ENCODE measurements around the gene NUDT16L1.
"Not testable (repeated sequence)": the region's sequence is repeated elsewhere in the genome, so short reads cannot be mapped to it uniquely, and the experiment has no call there.

The NUDT16L1 gene

DNA sequence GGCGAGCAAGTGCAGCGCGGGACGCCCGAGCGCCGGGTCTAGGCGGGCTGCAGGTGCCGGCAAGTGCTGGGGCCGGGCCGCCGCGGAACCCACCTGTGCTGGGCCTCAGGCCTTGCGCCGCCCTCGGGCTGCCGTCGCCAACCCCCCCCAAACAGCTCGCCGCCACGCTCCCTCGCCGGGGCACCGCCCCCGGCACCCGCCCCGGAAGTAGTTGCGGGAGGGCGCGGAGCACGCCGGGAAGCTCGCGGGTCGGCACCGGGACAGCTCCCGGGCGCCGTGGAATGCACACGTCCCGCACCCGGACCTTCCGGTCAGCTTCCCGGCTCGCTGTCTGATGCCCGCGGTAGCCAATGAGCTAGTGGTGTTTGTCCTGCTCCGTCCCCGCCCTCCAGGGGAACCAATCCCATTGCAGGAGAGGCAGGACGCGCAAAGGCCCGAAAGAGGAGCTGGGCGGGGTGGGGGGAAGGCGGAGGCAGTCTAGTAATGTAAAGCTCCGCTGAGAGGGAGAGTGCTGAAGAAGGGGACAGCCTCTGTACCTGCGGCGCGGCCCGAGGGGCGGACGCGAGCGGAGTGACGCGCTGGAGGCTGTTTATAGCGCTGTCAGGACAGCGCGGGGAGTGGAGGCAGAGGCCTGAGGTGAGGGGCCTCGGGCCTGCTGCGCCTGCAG, 40.8 kb downstream of the NUDT16L1 start, which contains the start of the genes ANKS3 and DNAAF8:
ANKS3 (minus strand) TSS at position 209 of the 667 bp plus-strand sequence. CDS start 4,122 bp downstream, outside the sequence.
DNAAF8 (plus strand) TSS at position 475 of the 667 bp plus-strand sequence. CDS start 1,978 bp downstream, outside the sequence.
- POLR2A ChIA-PET, result interaction anchor here (1.2 kb wide), 1 partner anchor 9 kb away, joined by 6 read pairs; no protein-coding TSS in a partner anchor

DNA sequence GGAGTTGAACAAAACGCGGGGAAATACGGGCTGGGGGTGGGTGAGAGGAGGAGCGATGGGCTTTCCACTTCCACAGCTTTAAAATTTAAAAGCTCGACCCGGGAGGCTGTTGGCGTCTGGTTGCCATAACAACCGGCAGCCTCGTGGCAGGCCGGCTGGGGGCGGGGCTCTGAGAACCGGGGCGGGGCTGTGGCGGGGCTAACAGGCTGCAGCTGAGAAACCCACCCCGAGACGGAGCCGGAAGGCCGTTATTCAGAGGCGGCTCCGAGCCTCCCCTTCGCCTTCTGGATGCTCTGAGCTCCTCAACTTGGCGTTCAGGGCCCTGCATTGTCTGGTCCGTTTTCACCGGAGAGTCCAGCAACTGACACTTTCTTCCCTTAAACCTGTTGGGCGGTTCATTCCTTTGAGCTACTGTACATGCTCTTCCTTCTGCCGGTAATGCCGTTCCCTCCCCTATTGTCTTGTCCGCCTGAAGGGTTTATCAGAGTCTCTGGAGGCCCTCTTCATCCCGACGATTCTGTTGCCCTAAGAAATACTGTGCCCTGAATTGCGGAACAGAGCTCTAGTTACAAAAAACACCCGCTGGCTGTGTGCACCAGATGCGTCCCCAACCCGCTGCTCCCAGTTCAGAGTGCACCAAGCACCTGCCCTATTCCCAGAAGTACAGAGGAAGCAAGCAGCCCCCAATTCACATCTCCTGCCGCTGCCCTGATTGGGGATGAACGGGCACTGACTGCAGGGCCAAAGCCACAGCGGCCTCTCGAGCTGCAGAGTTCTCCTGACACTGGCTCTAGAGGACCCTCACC, 41.6 kb downstream of the NUDT16L1 start:
- H3K27me3 ChIP-seq (replicated peaks in 2 of 5; ENCODE audit: control insufficient read depth in 4 of 5, insufficient read depth in 5 of 5, low read length in 4 of 5), result no peaks in the 10 kb centered on the region
- H3K4me3 ChIP-seq (ENCODE audit: control insufficient read depth in 1 of 7, extremely low read depth in 1 of 7, insufficient read depth in 4 of 7, low read depth in 2 of 7, low read length in 6 of 7), result peak overlapping the region; percentile 67 to 97 (median 94)
- peaks cover 3 to 20% (median 14%) of the 10 kb centered on the region in 4 experiments for H3K4me1 ChIP-seq (ENCODE audit: control extremely low read depth in 1 of 4, control insufficient read depth in 4 of 4, insufficient read depth in 4 of 4, low read length in 3 of 4)
- peaks cover 0 to 12% (median 2%) of the 10 kb centered on the region in 4 experiments for H3K36me3 ChIP-seq (ENCODE audit: control insufficient read depth in 4 of 4, insufficient read depth in 4 of 4, low read length in 3 of 4)
- ChIA-PET CTCF (interaction anchor here (0.7 to 2.4 kb wide), 10 partner anchors 13 to 112 kb away, joined by 3 to 8 read pairs (median 3); no protein-coding TSS in a partner anchor), POLR2A (interaction anchor here (0.6 to 1.2 kb wide), 2 partner anchors 10 to 103 kb away, joined by 4 to 6 read pairs; no protein-coding TSS in a partner anchor)
- no peaks in the 10 kb centered on the region for H3K9me3 ChIP-seq (ENCODE audit: control extremely low read depth in 1 of 5, control insufficient read depth in 4 of 5, insufficient read depth in 2 of 5, low read depth in 1 of 5, low read length in 4 of 5)
- peak; percentile 84 to 91 (median 91) for DNase-seq
- 2% methylated on average over 34 of the region's 38 CpGs for WGBS (ENCODE audit: insufficient coverage)
- peak overlapping the region in 1 of 2 experiments; percentile 81 for H3K27ac ChIP-seq (ENCODE audit: insufficient read depth in 1 of 2, low read depth in 1 of 2, low read length in 2 of 2, poor library complexity in 1 of 2, severe bottlenecking in 2 of 2)

More for the DNA sequence above, 40.8 kb downstream of the NUDT16L1 start, which contains the start of the genes ANKS3 and DNAAF8:
- WGBS (ENCODE audit: insufficient coverage), result 0% methylated on average over 63 of the region's 70 CpGs
- H3K27ac ChIP-seq (ENCODE audit: insufficient read depth in 1 of 2, low read depth in 1 of 2, low read length in 2 of 2, poor library complexity in 1 of 2, severe bottlenecking in 2 of 2), result peak within 1 kb of the TSS; percentile 61 to 81
- H3K4me1 ChIP-seq (ENCODE audit: control extremely low read depth in 1 of 4, control insufficient read depth in 4 of 4, insufficient read depth in 4 of 4, low read length in 3 of 4), result peaks cover 3 to 20% (median 14%) of the 10 kb centered on the region in 4 experiments
- CTCF ChIA-PET, result interaction anchor here (0.6 to 2.4 kb wide), 9 partner anchors 14 to 220 kb away, joined by 3 to 8 read pairs (median 3); no protein-coding TSS in a partner anchor
- no peaks in the 10 kb centered on the region for H3K27me3 ChIP-seq (replicated peaks in 2 of 5; ENCODE audit: control insufficient read depth in 4 of 5, insufficient read depth in 5 of 5, low read length in 4 of 5)
- H3K9me3 ChIP-seq (ENCODE audit: control extremely low read depth in 1 of 5, control insufficient read depth in 4 of 5, insufficient read depth in 2 of 5, low read depth in 1 of 5, low read length in 4 of 5), result no peaks in the 10 kb centered on the region
- DNase-seq, result peak; percentile 65 to 84 (median 74)
- H3K36me3 ChIP-seq (ENCODE audit: control insufficient read depth in 4 of 4, insufficient read depth in 4 of 4, low read length in 3 of 4), result peaks cover 0 to 16% (median 4%) of the 10 kb centered on the region in 4 experiments
- peak within 1 kb of the TSS; percentile 67 to 97 (median 94) for H3K4me3 ChIP-seq (ENCODE audit: control insufficient read depth in 1 of 7, extremely low read depth in 1 of 7, insufficient read depth in 4 of 7, low read depth in 2 of 7, low read length in 6 of 7)

DNA sequence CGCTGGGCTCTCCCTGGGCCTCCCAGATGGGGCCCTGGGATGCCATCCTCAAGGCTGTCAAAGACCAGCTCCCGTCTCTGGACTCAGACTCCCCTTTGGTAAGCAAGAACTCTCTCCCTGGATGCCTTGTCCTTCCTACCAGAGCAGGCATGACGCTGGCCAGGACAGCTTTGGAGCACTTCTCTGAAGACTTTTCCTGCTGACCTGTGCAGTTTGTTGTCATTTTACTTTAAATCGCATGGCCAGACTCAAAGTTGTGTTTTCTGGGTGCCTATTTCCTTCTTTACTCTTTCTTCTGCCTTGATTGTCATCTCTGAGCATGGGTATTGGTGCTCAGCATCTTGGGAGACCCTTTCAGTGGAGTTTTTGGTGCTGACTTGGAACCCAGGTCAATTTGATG, 43.2 kb downstream of the NUDT16L1 start:
- ChIA-PET POLR2A (no interaction called here), CTCF (no interaction called here)

DNA sequence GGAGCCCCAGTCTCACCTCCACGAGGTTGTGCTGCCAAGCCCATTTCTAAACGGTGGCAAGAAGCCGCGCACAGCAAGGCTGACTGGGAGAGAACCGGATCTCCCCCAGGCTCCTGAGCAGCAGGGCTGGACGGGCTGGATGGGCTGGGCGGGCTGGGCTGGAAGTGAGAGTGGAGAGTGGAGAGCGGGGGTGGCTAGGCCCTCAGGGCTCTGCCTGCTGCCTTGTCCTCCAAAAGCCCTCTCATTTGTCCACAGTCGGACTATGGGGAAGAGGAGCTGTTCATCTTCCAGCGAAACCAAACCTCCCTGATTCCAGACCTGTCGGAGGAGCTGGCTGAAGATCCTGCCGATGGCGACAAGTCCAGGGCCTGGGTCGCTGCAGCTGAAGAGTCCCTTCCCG, 44.2 kb downstream of the NUDT16L1 start:
- POLR2A ChIA-PET, result no interaction called here
- DNase-seq, result no peak
- no peaks in the 10 kb centered on the region for H3K36me3 ChIP-seq (ENCODE audit: control insufficient read depth in 4 of 4, insufficient read depth in 4 of 4, low read length in 3 of 4)
- CTCF ChIA-PET, result no interaction called here
- WGBS (ENCODE audit: insufficient coverage), result 95% methylated on average over 9 of the region's 15 CpGs
- no peak overlapping the region for H3K4me3 ChIP-seq (ENCODE audit: control insufficient read depth in 1 of 7, extremely low read depth in 1 of 7, insufficient read depth in 4 of 7, low read depth in 2 of 7, low read length in 6 of 7)
- H3K4me1 ChIP-seq (ENCODE audit: control extremely low read depth in 1 of 4, control insufficient read depth in 4 of 4, insufficient read depth in 4 of 4, low read length in 3 of 4), result peaks cover 3 to 20% (median 14%) of the 10 kb centered on the region in 4 experiments
- no peak overlapping the region for H3K27ac ChIP-seq (ENCODE audit: insufficient read depth in 1 of 2, low read depth in 1 of 2, low read length in 2 of 2, poor library complexity in 1 of 2, severe bottlenecking in 2 of 2)
- H3K27me3 ChIP-seq (replicated peaks in 2 of 5; ENCODE audit: control insufficient read depth in 4 of 5, insufficient read depth in 5 of 5, low read length in 4 of 5), result peaks cover 0 to under 1% (median 0%) of the 10 kb centered on the region in 5 experiments
- no peaks in the 10 kb centered on the region for H3K9me3 ChIP-seq (ENCODE audit: control extremely low read depth in 1 of 5, control insufficient read depth in 4 of 5, insufficient read depth in 2 of 5, low read depth in 1 of 5, low read length in 4 of 5)

More for the DNA sequence above, 43.2 kb downstream of the NUDT16L1 start:
- peaks cover 3 to 20% (median 14%) of the 10 kb centered on the region in 4 experiments for H3K4me1 ChIP-seq (ENCODE audit: control extremely low read depth in 1 of 4, control insufficient read depth in 4 of 4, insufficient read depth in 4 of 4, low read length in 3 of 4)
- H3K36me3 ChIP-seq (ENCODE audit: control insufficient read depth in 4 of 4, insufficient read depth in 4 of 4, low read length in 3 of 4), result peaks cover 0 to 5% (median under 1%) of the 10 kb centered on the region in 4 experiments
- H3K27me3 ChIP-seq (replicated peaks in 2 of 5; ENCODE audit: control insufficient read depth in 4 of 5, insufficient read depth in 5 of 5, low read length in 4 of 5), result no peaks in the 10 kb centered on the region
- DNase-seq, result no peak
- H3K4me3 ChIP-seq (ENCODE audit: control insufficient read depth in 1 of 7, extremely low read depth in 1 of 7, insufficient read depth in 4 of 7, low read depth in 2 of 7, low read length in 6 of 7), result no peak overlapping the region
- no peak overlapping the region for H3K27ac ChIP-seq (ENCODE audit: insufficient read depth in 1 of 2, low read depth in 1 of 2, low read length in 2 of 2, poor library complexity in 1 of 2, severe bottlenecking in 2 of 2)
- no peaks in the 10 kb centered on the region for H3K9me3 ChIP-seq (ENCODE audit: control extremely low read depth in 1 of 5, control insufficient read depth in 4 of 5, insufficient read depth in 2 of 5, low read depth in 1 of 5, low read length in 4 of 5)
- WGBS (ENCODE audit: insufficient coverage), result 100% methylated on average over 4 of the region's 4 CpGs

DNA sequence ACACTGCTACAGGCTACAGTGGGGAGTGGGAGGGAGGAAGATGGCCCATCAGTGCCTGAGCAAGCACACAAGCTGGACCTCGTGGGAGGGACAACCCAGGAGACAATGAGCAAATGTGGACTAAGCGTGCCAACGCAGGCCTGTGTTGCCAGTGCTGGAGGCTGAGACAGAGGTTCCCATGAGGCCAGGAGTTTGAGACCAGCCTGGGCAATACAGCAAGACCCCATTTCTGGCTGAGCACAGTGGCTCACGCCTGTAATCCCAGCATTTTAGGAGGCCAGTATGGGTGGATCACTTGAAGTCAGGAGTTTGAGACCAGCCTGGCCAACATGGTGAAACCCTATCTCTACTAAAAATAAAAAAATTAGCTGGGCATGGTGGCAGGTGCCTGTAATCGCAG, 45.0 kb downstream of the NUDT16L1 start:
- H3K4me1 ChIP-seq (ENCODE audit: control extremely low read depth in 1 of 4, control insufficient read depth in 4 of 4, insufficient read depth in 4 of 4, low read length in 3 of 4), result peaks cover 2 to 23% (median 13%) of the 10 kb centered on the region in 4 experiments
- CTCF ChIA-PET; DNase-seq; H3K36me3 ChIP-seq (ENCODE audit: control insufficient read depth in 4 of 4, insufficient read depth in 4 of 4, low read length in 3 of 4); H3K4me3 ChIP-seq (ENCODE audit: control insufficient read depth in 1 of 7, extremely low read depth in 1 of 7, insufficient read depth in 4 of 7, low read depth in 2 of 7, low read length in 6 of 7); H3K27me3 ChIP-seq (replicated peaks in 2 of 5; ENCODE audit: control insufficient read depth in 4 of 5, insufficient read depth in 5 of 5, low read length in 4 of 5); H3K9me3 ChIP-seq (ENCODE audit: control extremely low read depth in 1 of 5, control insufficient read depth in 4 of 5, insufficient read depth in 2 of 5, low read depth in 1 of 5, low read length in 4 of 5); H3K27ac ChIP-seq (ENCODE audit: insufficient read depth in 1 of 2, low read depth in 1 of 2, low read length in 2 of 2, poor library complexity in 1 of 2, severe bottlenecking in 2 of 2): not testable (repeated sequence)
- POLR2A ChIA-PET, result interaction anchor here (0.6 kb wide), 1 partner anchor 70 kb away, joined by 3 read pairs; no protein-coding TSS in a partner anchor
- WGBS (ENCODE audit: insufficient coverage), result 91% methylated on average over 4 of the region's 5 CpGs

DNA sequence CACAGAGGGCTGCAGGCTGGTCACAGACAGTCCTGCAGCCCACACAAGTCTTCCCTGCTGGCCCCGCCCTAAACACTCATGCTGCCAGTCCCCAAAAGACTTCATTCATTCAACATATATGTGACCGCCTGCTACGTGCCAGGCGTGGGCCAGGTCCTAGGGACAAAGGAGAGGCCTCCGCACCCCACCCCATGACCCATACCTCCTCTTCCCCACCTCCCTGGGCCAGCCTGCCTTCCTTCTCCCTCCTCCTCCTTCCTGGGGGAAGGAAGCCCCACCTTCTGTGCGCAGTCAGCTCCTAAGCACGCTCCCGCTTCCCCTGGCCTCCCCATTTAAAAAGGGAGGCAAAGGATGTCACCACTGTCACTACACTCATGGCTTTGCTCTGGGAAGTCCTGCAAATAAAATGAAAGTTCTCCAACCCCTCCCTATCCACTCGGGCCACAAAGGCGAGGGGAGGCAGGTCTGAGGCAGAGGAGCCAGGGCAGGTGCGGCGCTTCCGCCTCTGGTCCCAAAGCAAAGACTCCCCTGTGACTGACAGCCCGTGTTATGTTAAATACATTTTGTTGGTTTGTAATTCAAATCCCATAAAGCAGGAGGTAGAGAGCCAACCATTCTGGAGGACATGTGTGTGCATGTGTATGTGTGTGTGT, 50.0 kb downstream of the NUDT16L1 start:
- no peak overlapping the region for H3K27ac ChIP-seq (ENCODE audit: insufficient read depth in 1 of 2, low read depth in 1 of 2, low read length in 2 of 2, poor library complexity in 1 of 2, severe bottlenecking in 2 of 2)
- peaks cover 0 to under 1% (median 0%) of the 10 kb centered on the region in 4 experiments for H3K36me3 ChIP-seq (ENCODE audit: control insufficient read depth in 4 of 4, insufficient read depth in 4 of 4, low read length in 3 of 4)
- peak in 1 of 3 donors; percentile 10 for DNase-seq
- ChIA-PET CTCF (no interaction called here), POLR2A (no interaction called here)
- peak overlapping the region in 1 of 7 experiments; percentile 60 for H3K4me3 ChIP-seq (ENCODE audit: control insufficient read depth in 1 of 7, extremely low read depth in 1 of 7, insufficient read depth in 4 of 7, low read depth in 2 of 7, low read length in 6 of 7)
- H3K27me3 ChIP-seq (replicated peaks in 2 of 5; ENCODE audit: control insufficient read depth in 4 of 5, insufficient read depth in 5 of 5, low read length in 4 of 5), result peaks cover 0 to 3% (median 2%) of the 10 kb centered on the region in 5 experiments
- WGBS (ENCODE audit: insufficient coverage), result 43% methylated on average over 8 of the region's 14 CpGs
- H3K4me1 ChIP-seq (ENCODE audit: control extremely low read depth in 1 of 4, control insufficient read depth in 4 of 4, insufficient read depth in 4 of 4, low read length in 3 of 4), result peaks cover 0 to 14% (median 5%) of the 10 kb centered on the region in 4 experiments
- no peaks in the 10 kb centered on the region for H3K9me3 ChIP-seq (ENCODE audit: control extremely low read depth in 1 of 5, control insufficient read depth in 4 of 5, insufficient read depth in 2 of 5, low read depth in 1 of 5, low read length in 4 of 5)
